GM12892 (cell line): ENCODE measurements around the gene DUSP1. TPM values are rescaled to one million over a fixed set of nuclear protein-coding genes. Genes with fewer than 3 reads are reported as not detected.
"Not testable (repeated sequence)": the region's sequence is repeated elsewhere in the genome, so short reads cannot be mapped to it uniquely, and the experiment has no call there.

Experiments used
- DNase-seq: peaks from one replicate; pipeline ENCODE4 v3.0.0; 2011; ENCODE audit not compliant: insufficient read length
- FAIRE-seq: peaks from 2 replicates; lab custom pipeline; 2011; peaks lifted over from hg19 to GRCh38; lab: Jason Lieb, UNC
- POLR2A ChIP-seq: IDR thresholded peaks from 2 replicates; pipeline ENCODE4 v1.6.1; 2011; ENCODE audit warnings: low read depth, low read length, control low read depth
- POLR2AphosphoS5 ChIP-seq: IDR thresholded peaks from 2 replicates; pipeline ENCODE4 v1.6.1; 2011; ENCODE audit warnings: low read depth, low read length, control low read depth
- TAF1 ChIP-seq: IDR thresholded peaks from 2 replicates; pipeline ENCODE4 v1.6.1; 2011; ENCODE audit warnings: low read depth, mild to moderate bottlenecking, control low read depth, low read length, borderline replicate concordance
- polyA plus RNA-seq: library from polyadenylated mRNA; unstranded; fragments of >200 nt; gene quantifications from one replicate; pipeline ENCODE4 v1.2.1, GENCODE V29; 2012; ENCODE audit warnings: missing spikeins, inconsistent platforms; ENCODE audit not compliant: missing spikeins

DUSP1 gene
- 4.0 TPM for polyA plus RNA-seq

- DNase-seq (peak; percentile 92), FAIRE-seq (peak; percentile 95)
- TF ChIP-seq TAF1: peak; percentile 84; the same call in 1 of the 2 replicates
- peak; percentile 95 for TF ChIP-seq POLR2A
- TF ChIP-seq POLR2AphosphoS5: peak; percentile 93; the same call in 1 of the 2 replicates
These were observed at the start of gene DUSP1 for GRCh38 chr5:172770675-172771438. TSS of gene DUSP1 (minus strand) at chr5:172771195. CDS start at chr5:172770952, 243 bp downstream.

- FAIRE-seq (no peak), DNase-seq (no peak)
- TF ChIP-seq POLR2AphosphoS5 (no peak), POLR2A (no peak), TAF1 (no peak)
These were observed 49.2 kb upstream of the DUSP1 start for GRCh38 chr5:172820046-172820767.

GRCh38 chr5:172819569-172819968, 48.6 kb upstream of the DUSP1 start:
- no peak for DNase-seq
- TF ChIP-seq TAF1 (no peak), POLR2AphosphoS5 (no peak), POLR2A (no peak)
- no peak for FAIRE-seq

- DNase-seq: no peak
- no peak for TF ChIP-seq TAF1
- TF ChIP-seq POLR2AphosphoS5: no peak
- no peak for TF ChIP-seq POLR2A
- no peak for FAIRE-seq
These were observed 47.1 kb upstream of the DUSP1 start for GRCh38 chr5:172818081-172818480.

- TF ChIP-seq POLR2AphosphoS5: no peak
- TF ChIP-seq TAF1: no peak
- no peak for TF ChIP-seq POLR2A
- FAIRE-seq: no peak
- DNase-seq: no peak
These were observed 46.7 kb upstream of the DUSP1 start for GRCh38 chr5:172817664-172818063.

- DNase-seq (no peak), FAIRE-seq (no peak)
- no peak for TF ChIP-seq POLR2A
- no peak for TF ChIP-seq POLR2AphosphoS5
- no peak for TF ChIP-seq TAF1
These were observed 46.0 kb upstream of the DUSP1 start for GRCh38 chr5:172816925-172817562.

- FAIRE-seq (no peak), DNase-seq (no peak)
- TF ChIP-seq POLR2A (no peak), TAF1 (no peak)
These were observed 44.6 kb upstream of the DUSP1 start for GRCh38 chr5:172815631-172816030.

- not testable (repeated sequence) for DNase-seq, FAIRE-seq
These were observed 40.0 kb upstream of the DUSP1 start for GRCh38 chr5:172810996-172811395.

- DNase-seq (no peak), FAIRE-seq (no peak)
- TF ChIP-seq POLR2A (no peak), TAF1 (no peak), POLR2AphosphoS5 (no peak)
These were observed 38.8 kb upstream of the DUSP1 start for GRCh38 chr5:172809774-172810173.

GRCh38 chr5:172807766-172808311, 36.8 kb upstream of the DUSP1 start:
- DNase-seq (no peak), FAIRE-seq (no peak)
- TF ChIP-seq POLR2AphosphoS5 (no peak), POLR2A (no peak), TAF1 (no peak)
